WTC11 (cell line): ENCODE data around the gene NAALADL2. TPM values are rescaled to one million over a fixed set of nuclear protein-coding genes. Genes with fewer than 3 reads are reported as not detected.

ENCODE experiments used
- ATAC-seq: fragments of 200-7000 bp; cut with Tn5 transposase; 2 replicates; pipeline ENCODE4 v1.10.0; 2021; ENCODE audit warnings: mild to moderate bottlenecking, moderate library complexity
- CTCF ChIA-PET: fragments of 300-600 bp; sonication (Branson Sonifier 250); formaldehyde crosslinking; loops from one replicate; lab custom pipeline; 2021; ENCODE audit warnings: antibody characterized with exemption; lab: Charles Lee
- POLR2A ChIA-PET: fragments of 350-600 bp; sonication (Branson Sonifier 250); formaldehyde crosslinking; loops from one replicate; lab custom pipeline; 2021; ENCODE audit warnings: antibody characterized with exemption; lab: Charles Lee
- DNase-seq: peaks from one replicate; pipeline ENCODE4 v3.0.0; 2021; ENCODE audit warnings: low spot score
- H3K27ac Mint-ChIP-seq: 2 replicates; pipeline ENCODE4 v1.8.0; 2021; ENCODE audit warnings: mixed read lengths
- H3K27me3 Mint-ChIP-seq: 2 replicates; pipeline ENCODE4 v1.8.0; 2021; ENCODE audit warnings: low read depth, mild to moderate bottlenecking, moderate library complexity, mixed read lengths
- H3K36me3 Mint-ChIP-seq: 2 replicates; pipeline ENCODE4 v1.8.0; 2021; ENCODE audit warnings: mixed read lengths
- H3K4me1 Mint-ChIP-seq: 2 replicates; pipeline ENCODE4 v1.8.0; 2022; ENCODE audit warnings: mixed read lengths
- H3K4me3 Mint-ChIP-seq: 2 replicates; pipeline ENCODE4 v1.8.0; 2021; ENCODE audit warnings: mild to moderate bottlenecking, moderate library complexity, mixed read lengths
- H3K9me3 Mint-ChIP-seq: 2 replicates; pipeline ENCODE4 v1.8.0; 2021; ENCODE audit warnings: mixed read lengths
- CBFB ChIP-seq: sonication (generic); formaldehyde crosslinking; IDR thresholded peaks from 2 replicates; pipeline ENCODE4 v1.8.1; 2022; ENCODE audit warnings: mild to moderate bottlenecking, low read depth, missing genetic modification reagents
- ESRRA ChIP-seq: sonication (generic); formaldehyde crosslinking; IDR thresholded peaks from 2 replicates; pipeline ENCODE4 v1.8.1; 2022; ENCODE audit warnings: mild to moderate bottlenecking, missing genetic modification reagents, borderline replicate concordance
- FOXJ3 ChIP-seq: sonication (generic); formaldehyde crosslinking; IDR thresholded peaks from 2 replicates; pipeline ENCODE4 v1.9.0; 2021; ENCODE audit warnings: missing genetic modification reagents, mild to moderate bottlenecking, borderline replicate concordance
- FOXK1 ChIP-seq: sonication (generic); formaldehyde crosslinking; IDR thresholded peaks from 2 replicates; pipeline ENCODE4 v1.8.0; 2022; ENCODE audit warnings: mild to moderate bottlenecking, moderate library complexity, missing genetic modification reagents
- GABPB1 ChIP-seq: sonication (generic); formaldehyde crosslinking; IDR thresholded peaks from 2 replicates; pipeline ENCODE4 v1.8.1; 2023; ENCODE audit warnings: mild to moderate bottlenecking, missing genetic modification reagents
- NR1H2 ChIP-seq: sonication (generic); formaldehyde crosslinking; IDR thresholded peaks from 2 replicates; pipeline ENCODE4 v1.9.0; 2021; ENCODE audit warnings: mild to moderate bottlenecking, moderate library complexity, missing genetic modification reagents
- NR2C2 ChIP-seq: sonication (generic); formaldehyde crosslinking; IDR thresholded peaks from 2 replicates; pipeline ENCODE4 v1.8.0; 2022; ENCODE audit warnings: mild to moderate bottlenecking, missing genetic modification reagents
- PRRX2 ChIP-seq: fragments of 250-450 bp; sonication (Bioruptor Pico); IDR thresholded peaks from 2 replicates; pipeline ENCODE4 v1.8.0; 2021; ENCODE audit warnings: mild to moderate bottlenecking
- RORB ChIP-seq: fragments of 250-450 bp; sonication (Bioruptor Pico); IDR thresholded peaks from 2 replicates; pipeline ENCODE4 v1.9.0; 2021; ENCODE audit warnings: mild to moderate bottlenecking
- SMAD3 ChIP-seq: sonication (generic); formaldehyde crosslinking; IDR thresholded peaks from 2 replicates; pipeline ENCODE4 v1.8.0; 2022; ENCODE audit warnings: missing genetic modification reagents, mild to moderate bottlenecking, borderline replicate concordance
- SP1 ChIP-seq: sonication (generic); formaldehyde crosslinking; conservative IDR thresholded peaks from 2 replicates; pipeline ENCODE4 v1.8.1; 2022; ENCODE audit warnings: missing genetic modification reagents
- ZNF232 ChIP-seq: sonication (generic); formaldehyde crosslinking; IDR thresholded peaks from 2 replicates; pipeline ENCODE4 v1.8.0; 2022; ENCODE audit warnings: mild to moderate bottlenecking, missing genetic modification reagents
- ZNF317 ChIP-seq: sonication (generic); formaldehyde crosslinking; IDR thresholded peaks from 2 replicates; pipeline ENCODE4 v1.8.1; 2023; ENCODE audit warnings: low read depth, mild to moderate bottlenecking, moderate library complexity, missing genetic modification reagents, borderline replicate concordance
- ZNF416 ChIP-seq: fragments of 250-450 bp; sonication (Bioruptor Pico); IDR thresholded peaks from 2 replicates; pipeline ENCODE4 v1.9.0; 2021; ENCODE audit warnings: mild to moderate bottlenecking, inconsistent platforms
- ZNF423 ChIP-seq: fragments of 250-450 bp; sonication (Bioruptor Pico); IDR thresholded peaks from 2 replicates; pipeline ENCODE4 v2.1.2; 2022; ENCODE audit warnings: mild to moderate bottlenecking, moderate library complexity
- total RNA-seq: library from RNA; stranded (reverse); gene quantifications from 3 replicates; pipeline ENCODE4 v1.2.3, GENCODE V29; 2021
- TF ChIP-seq, protein P1 (sequence below): sonication (generic); formaldehyde crosslinking; IDR thresholded peaks from 2 replicates; pipeline ENCODE4 v1.8.1; 2023; ENCODE audit warnings: mild to moderate bottlenecking, missing genetic modification reagents, moderate library complexity
- TF ChIP-seq, protein P2 (sequence below): fragments of 250-450 bp; sonication (Bioruptor Pico); IDR thresholded peaks from 2 replicates; pipeline ENCODE4 v1.8.0; 2021; ENCODE audit warnings: mild to moderate bottlenecking
- TF ChIP-seq, protein P3 (sequence below): sonication (generic); formaldehyde crosslinking; IDR thresholded peaks from 2 replicates; pipeline ENCODE4 v1.8.1; 2022; ENCODE audit warnings: low read depth, mild to moderate bottlenecking, moderate library complexity, missing genetic modification reagents, borderline replicate concordance
- TF ChIP-seq, protein P4 (sequence below): sonication (generic); formaldehyde crosslinking; IDR thresholded peaks from 2 replicates; pipeline ENCODE4 v1.8.0; 2022; ENCODE audit warnings: mild to moderate bottlenecking, missing genetic modification reagents
- TF ChIP-seq, protein P5 (sequence below): fragments of 250-450 bp; sonication (Bioruptor Pico); IDR thresholded peaks from 2 replicates; pipeline ENCODE4 v1.9.0; 2021; ENCODE audit warnings: mild to moderate bottlenecking
- TF ChIP-seq, protein P6 (sequence below): fragments of 200-600 bp; IDR thresholded peaks from 2 replicates; pipeline ENCODE4 v1.8.0; 2022; ENCODE audit warnings: antibody characterized with exemption

The NAALADL2 gene
- total RNA-seq, 1 experiment from 2014 or later, result 1.2 TPM

DNA sequence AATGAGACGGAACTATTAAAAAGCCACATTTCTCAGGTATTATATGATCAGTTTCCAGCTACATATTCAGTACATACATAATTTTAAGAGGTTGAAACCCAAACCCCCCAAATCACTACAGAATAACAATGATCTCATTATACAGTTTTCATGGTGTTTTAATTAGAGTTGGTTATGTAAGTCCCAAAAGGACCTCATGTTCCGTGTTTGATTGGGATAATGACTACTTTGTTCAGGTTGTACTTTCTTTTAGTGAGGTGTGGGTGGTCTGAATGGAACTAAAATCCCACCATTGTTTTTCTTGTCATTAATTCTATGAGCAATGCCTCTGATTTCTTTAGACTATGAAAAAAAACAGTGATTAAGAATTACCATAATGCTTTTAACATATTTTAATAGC lies 905.6 kb downstream of the NAALADL2 start:
- H3K27ac Mint-ChIP-seq, result no peak overlapping the region
- ATAC-seq (no peak), DNase-seq (no peak)
- no peak for TF ChIP-seq ZNF423 (CRISPR knock-in tag)
- POLR2A ChIA-PET, result interaction anchor here (0.7 kb wide), 1 partner anchor 100 kb away, joined by 3 read pairs; no protein-coding TSS in a partner anchor
- H3K36me3 Mint-ChIP-seq, result peaks cover 2% of the 10 kb centered on the region; the same call in 1 of the 2 replicates
- H3K4me3 Mint-ChIP-seq, result no peak overlapping the region
- no peaks in the 10 kb centered on the region for H3K4me1 Mint-ChIP-seq
- H3K9me3 Mint-ChIP-seq, result peaks cover 6% of the 10 kb centered on the region
- no peaks in the 10 kb centered on the region for H3K27me3 Mint-ChIP-seq
- CTCF ChIA-PET, result no interaction called here

DNA sequence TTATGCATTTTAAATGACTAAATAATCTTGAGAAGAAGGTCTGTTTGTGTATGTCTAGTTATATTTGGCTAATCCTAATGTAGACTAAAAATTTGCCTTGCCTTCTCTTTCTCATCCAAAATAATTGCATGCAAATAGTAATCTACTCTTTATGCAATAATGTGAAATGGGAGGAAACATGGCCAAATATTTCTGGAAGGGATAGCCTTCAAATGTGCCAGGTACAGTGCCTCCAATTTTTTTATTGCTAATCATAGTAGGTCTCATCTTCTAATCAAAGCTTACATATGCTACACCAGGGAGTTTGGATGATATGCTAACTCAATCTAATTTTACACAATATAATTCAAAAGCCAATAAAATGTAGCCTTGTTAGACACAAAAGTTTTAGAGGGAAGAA lies 911.3 kb downstream of the NAALADL2 start:
- POLR2A ChIA-PET, result no interaction called here
- H3K4me1 Mint-ChIP-seq, result no peaks in the 10 kb centered on the region
- DNase-seq, result no peak
- TF ChIP-seq PRRX2 (no peak), FOXK1 (CRISPR knock-in tag) (no peak), ZNF317 (CRISPR knock-in tag) (no peak)
- TF ChIP-seq, protein P1, sequence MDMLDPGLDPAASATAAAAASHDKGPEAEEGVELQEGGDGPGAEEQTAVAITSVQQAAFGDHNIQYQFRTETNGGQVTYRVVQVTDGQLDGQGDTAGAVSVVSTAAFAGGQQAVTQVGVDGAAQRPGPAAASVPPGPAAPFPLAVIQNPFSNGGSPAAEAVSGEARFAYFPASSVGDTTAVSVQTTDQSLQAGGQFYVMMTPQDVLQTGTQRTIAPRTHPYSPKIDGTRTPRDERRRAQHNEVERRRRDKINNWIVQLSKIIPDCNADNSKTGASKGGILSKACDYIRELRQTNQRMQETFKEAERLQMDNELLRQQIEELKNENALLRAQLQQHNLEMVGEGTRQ (CRISPR knock-in tag), result no peak
- TF ChIP-seq, protein P2, sequence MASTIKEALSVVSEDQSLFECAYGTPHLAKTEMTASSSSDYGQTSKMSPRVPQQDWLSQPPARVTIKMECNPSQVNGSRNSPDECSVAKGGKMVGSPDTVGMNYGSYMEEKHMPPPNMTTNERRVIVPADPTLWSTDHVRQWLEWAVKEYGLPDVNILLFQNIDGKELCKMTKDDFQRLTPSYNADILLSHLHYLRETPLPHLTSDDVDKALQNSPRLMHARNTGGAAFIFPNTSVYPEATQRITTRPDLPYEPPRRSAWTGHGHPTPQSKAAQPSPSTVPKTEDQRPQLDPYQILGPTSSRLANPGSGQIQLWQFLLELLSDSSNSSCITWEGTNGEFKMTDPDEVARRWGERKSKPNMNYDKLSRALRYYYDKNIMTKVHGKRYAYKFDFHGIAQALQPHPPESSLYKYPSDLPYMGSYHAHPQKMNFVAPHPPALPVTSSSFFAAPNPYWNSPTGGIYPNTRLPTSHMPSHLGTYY (CRISPR knock-in tag), result no peak
- TF ChIP-seq, protein P3, sequence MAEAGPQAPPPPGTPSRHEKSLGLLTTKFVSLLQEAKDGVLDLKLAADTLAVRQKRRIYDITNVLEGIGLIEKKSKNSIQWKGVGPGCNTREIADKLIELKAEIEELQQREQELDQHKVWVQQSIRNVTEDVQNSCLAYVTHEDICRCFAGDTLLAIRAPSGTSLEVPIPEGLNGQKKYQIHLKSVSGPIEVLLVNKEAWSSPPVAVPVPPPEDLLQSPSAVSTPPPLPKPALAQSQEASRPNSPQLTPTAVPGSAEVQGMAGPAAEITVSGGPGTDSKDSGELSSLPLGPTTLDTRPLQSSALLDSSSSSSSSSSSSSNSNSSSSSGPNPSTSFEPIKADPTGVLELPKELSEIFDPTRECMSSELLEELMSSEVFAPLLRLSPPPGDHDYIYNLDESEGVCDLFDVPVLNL (CRISPR knock-in tag), result no peak
- TF ChIP-seq, protein P4, sequence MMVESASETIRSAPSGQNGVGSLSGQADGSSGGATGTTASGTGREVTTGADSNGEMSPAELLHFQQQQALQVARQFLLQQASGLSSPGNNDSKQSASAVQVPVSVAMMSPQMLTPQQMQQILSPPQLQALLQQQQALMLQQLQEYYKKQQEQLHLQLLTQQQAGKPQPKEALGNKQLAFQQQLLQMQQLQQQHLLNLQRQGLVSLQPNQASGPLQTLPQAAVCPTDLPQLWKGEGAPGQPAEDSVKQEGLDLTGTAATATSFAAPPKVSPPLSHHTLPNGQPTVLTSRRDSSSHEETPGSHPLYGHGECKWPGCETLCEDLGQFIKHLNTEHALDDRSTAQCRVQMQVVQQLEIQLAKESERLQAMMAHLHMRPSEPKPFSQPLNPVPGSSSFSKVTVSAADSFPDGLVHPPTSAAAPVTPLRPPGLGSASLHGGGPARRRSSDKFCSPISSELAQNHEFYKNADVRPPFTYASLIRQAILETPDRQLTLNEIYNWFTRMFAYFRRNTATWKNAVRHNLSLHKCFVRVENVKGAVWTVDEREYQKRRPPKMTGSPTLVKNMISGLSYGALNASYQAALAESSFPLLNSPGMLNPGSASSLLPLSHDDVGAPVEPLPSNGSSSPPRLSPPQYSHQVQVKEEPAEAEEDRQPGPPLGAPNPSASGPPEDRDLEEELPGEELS (CRISPR knock-in tag), result no peak
- TF ChIP-seq, all 79 proteins: peak for 0
- H3K27ac Mint-ChIP-seq, result no peak overlapping the region
- no peaks in the 10 kb centered on the region for H3K9me3 Mint-ChIP-seq
- no peaks in the 10 kb centered on the region for H3K27me3 Mint-ChIP-seq
- CTCF ChIA-PET, result no interaction called here
- H3K4me3 Mint-ChIP-seq, result no peak overlapping the region
- no peak for ATAC-seq
- H3K36me3 Mint-ChIP-seq, result no peaks in the 10 kb centered on the region

DNA sequence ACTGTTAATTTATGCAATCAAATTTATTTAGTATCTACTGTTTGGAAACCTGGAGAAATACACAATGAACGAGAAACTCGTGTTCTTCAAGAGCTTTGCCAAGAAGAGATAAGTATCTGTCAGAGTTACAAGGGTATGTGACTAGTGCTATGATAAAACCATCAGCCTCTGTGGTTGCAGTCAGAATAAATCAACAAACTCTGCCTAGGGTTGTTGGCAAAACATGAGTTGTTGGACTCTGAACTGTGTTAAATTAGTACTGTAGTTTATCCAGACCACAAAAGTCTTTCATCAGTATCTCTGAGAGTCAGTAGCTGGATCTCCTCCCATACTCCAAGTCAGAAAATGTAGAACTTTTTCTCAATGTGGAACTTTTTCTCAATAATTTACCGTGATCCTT lies 918.4 kb downstream of the NAALADL2 start:
- ATAC-seq (no peak), DNase-seq (no peak)
- 0 out of 2 replicates have a peak, but pooled peaks cover 2% of the 10 kb centered on the region for H3K36me3 Mint-ChIP-seq
- no peak overlapping the region for H3K27ac Mint-ChIP-seq
- peaks cover 3% of the 10 kb centered on the region; the same call in 1 of the 2 replicates for H3K9me3 Mint-ChIP-seq
- ChIA-PET CTCF (no interaction called here), POLR2A (no interaction called here)
- no peaks in the 10 kb centered on the region; the same call in 1 of the 2 replicates for H3K27me3 Mint-ChIP-seq
- no peak overlapping the region for H3K4me3 Mint-ChIP-seq
- H3K4me1 Mint-ChIP-seq, result peaks cover 12% of the 10 kb centered on the region
- TF ChIP-seq NR1H2 (CRISPR knock-in tag) (no peak), SP1 (CRISPR knock-in tag) (no peak), RORB (CRISPR knock-in tag) (no peak), ZNF232 (CRISPR knock-in tag) (no peak), NR2C2 (CRISPR knock-in tag) (no peak), ZNF416 (CRISPR knock-in tag) (no peak), SMAD3 (CRISPR knock-in tag) (no peak), GABPB1 (CRISPR knock-in tag) (no peak), CBFB (CRISPR knock-in tag) (no peak), ESRRA (no peak), FOXJ3 (no peak)
- TF ChIP-seq, protein P5, sequence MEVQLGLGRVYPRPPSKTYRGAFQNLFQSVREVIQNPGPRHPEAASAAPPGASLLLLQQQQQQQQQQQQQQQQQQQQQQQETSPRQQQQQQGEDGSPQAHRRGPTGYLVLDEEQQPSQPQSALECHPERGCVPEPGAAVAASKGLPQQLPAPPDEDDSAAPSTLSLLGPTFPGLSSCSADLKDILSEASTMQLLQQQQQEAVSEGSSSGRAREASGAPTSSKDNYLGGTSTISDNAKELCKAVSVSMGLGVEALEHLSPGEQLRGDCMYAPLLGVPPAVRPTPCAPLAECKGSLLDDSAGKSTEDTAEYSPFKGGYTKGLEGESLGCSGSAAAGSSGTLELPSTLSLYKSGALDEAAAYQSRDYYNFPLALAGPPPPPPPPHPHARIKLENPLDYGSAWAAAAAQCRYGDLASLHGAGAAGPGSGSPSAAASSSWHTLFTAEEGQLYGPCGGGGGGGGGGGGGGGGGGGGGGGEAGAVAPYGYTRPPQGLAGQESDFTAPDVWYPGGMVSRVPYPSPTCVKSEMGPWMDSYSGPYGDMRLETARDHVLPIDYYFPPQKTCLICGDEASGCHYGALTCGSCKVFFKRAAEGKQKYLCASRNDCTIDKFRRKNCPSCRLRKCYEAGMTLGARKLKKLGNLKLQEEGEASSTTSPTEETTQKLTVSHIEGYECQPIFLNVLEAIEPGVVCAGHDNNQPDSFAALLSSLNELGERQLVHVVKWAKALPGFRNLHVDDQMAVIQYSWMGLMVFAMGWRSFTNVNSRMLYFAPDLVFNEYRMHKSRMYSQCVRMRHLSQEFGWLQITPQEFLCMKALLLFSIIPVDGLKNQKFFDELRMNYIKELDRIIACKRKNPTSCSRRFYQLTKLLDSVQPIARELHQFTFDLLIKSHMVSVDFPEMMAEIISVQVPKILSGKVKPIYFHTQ (CRISPR knock-in tag), result no peak
- TF ChIP-seq, protein P1 (CRISPR knock-in tag), result no peak
- TF ChIP-seq, protein P6, sequence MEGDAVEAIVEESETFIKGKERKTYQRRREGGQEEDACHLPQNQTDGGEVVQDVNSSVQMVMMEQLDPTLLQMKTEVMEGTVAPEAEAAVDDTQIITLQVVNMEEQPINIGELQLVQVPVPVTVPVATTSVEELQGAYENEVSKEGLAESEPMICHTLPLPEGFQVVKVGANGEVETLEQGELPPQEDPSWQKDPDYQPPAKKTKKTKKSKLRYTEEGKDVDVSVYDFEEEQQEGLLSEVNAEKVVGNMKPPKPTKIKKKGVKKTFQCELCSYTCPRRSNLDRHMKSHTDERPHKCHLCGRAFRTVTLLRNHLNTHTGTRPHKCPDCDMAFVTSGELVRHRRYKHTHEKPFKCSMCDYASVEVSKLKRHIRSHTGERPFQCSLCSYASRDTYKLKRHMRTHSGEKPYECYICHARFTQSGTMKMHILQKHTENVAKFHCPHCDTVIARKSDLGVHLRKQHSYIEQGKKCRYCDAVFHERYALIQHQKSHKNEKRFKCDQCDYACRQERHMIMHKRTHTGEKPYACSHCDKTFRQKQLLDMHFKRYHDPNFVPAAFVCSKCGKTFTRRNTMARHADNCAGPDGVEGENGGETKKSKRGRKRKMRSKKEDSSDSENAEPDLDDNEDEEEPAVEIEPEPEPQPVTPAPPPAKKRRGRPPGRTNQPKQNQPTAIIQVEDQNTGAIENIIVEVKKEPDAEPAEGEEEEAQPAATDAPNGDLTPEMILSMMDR, result no peak
